NCI-H1417 treated with DMSO at 0.1 percent for 48 hours (cell line): Measurements from ENCODE around the gene RAB1A.

Source experiments
- DNase-seq: peaks from one replicate; lab custom pipeline; 2025; lab: John Stamatoyannopoulos, UW

The RAB1A gene

DNA sequence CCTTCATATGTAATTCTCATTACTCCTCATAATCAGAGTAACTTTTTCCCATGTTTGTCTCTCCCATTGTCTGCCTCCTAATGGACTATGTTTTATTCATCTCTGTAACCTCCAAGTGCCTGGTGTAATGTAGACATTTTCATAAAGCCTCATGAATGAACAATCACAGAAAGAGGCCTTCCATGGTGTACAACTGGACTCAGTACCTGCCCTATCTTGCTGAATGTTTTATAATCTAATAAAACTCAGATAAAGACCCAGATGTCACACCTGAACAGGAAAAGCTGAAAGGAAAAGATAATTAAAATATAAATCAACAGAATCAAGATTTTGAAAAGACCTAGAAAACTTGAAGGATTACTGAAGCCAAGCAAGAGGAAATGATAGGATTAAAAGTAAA, 36.7 kb downstream of the RAB1A start:
- DNase-seq = no peak

DNA sequence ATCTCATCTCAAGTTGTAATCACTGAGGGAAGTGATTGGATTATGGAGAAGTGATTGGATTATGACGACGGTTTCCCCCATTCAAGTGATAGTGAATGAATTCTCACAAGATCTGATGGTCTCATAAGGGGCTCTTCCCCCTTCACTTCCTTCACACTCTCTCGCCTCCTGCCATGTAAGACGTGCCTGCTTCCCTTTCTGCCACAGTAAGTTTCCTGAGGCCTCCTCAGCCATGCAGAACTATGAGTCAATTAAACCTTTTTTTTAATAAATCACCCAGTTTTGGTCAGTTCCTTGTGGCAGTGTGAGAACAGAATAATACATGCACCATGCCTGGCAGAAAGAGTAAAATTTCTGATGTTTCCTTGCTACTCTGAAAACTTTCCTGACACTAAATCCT, 37.1 kb downstream of the RAB1A start:
- DNase-seq = no peak

DNA sequence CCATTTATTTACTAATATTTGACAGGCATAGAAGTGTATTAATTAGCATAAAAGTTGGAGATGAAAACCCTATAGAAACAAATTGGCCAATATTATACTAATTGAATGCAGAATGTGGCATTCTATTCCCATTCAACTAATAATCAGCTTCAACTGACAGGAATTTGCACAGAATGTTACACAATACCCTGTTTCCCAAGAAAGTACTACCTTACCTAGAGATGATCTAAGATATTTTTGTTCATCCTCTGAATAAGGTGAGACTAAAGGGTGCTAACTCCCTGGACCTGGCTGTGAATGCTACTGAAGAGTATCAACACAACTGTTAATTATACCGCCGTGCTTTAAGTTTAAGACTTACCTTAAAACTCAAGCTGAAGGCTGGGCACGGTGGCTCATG, 44.8 kb downstream of the RAB1A start:
- DNase-seq = no peak

GRCh38 chr2:65081232-65081685, 48.6 kb downstream of the RAB1A start:
- DNase-seq = no peak

- DNase-seq = no peak
Measured at GRCh38 chr2:65079017-65079416, 50.9 kb downstream of the RAB1A start.

DNA sequence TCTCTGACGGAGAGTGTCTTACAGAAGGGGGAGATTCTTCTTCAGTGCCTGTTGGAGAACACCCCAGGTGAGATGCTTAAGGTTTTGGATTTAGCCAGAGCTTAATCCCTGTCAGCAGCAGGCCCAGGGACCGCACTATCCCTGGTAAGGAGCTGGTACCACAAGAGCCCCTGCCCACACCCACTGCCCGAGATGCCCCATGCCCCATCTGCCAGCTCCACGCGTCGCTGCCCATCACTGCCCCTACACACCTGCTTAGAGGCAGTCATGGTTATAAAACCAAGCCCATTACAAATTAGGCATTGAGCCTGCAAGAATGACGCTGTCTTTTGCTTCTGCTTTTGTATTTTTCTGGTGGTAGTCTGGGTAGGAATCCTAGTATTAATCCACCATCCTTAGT, 52.0 kb downstream of the RAB1A start:
- no peak for DNase-seq

DNA sequence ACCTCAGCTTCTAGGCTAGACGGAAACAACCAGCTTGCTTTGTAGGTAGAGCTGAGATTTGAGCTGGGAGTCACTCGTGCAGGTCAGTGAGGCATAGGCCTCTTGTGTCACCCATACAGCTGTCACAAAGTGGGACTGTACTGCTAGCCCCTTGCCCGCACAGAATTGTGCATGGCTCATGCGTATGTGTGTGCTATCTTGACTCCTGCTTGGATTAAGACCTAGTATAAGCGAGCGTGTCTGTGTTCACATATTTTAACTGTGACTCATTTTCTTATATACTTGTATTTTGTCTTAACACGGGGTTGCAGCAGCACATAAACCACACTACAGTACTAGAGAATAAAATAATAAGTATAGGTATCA, 53.6 kb downstream of the RAB1A start:
- DNase-seq = no peak

GRCh38 chr2:65075605-65076344, 54.1 kb downstream of the RAB1A start:
- no peak for DNase-seq

- DNase-seq = no peak
Measured at GRCh38 chr2:65075176-65075575, 54.7 kb downstream of the RAB1A start.

GRCh38 chr2:65073879-65074565, 55.9 kb downstream of the RAB1A start:
- DNase-seq = no peak

- no peak for DNase-seq
Measured at GRCh38 chr2:65072181-65072970, 57.5 kb downstream of the RAB1A start.

DNA sequence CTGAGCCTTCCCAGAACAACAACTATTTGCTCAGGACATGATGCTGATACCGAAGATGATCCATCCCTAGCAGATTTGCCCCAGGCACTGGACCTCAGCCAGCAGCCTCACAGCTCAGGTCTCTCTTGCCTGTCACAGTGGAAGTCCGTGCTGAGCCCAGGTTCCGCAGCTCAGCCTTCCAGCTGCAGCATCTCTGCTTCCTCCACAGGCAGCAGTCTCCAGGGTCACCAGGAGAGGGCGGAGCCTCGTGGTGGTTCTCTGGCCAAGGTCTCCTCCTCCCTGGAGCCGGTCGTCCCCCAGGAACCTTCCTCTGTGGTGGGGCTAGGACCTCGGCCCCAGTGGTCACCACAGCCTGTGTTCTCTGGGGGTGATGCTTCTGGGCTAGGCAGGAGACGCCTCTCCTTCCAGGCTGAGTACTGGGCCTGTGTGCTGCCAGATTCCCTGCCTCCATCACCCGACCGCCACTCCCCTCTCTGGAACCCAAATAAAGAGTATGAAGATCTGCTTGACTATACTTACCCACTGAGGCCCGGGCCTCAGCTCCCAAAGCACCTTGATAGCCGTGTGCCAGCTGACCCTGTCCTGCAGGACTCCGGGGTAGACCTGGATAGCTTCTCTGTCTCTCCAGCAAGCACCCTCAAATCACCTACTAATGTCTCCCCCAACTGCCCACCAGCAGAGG, 58.3 kb downstream of the RAB1A start:
- DNase-seq = no peak

- no peak for DNase-seq
Measured at GRCh38 chr2:65070856-65071255, 59.0 kb downstream of the RAB1A start.

GRCh38 chr2:65070172-65070830, 59.6 kb downstream of the RAB1A start:
- no peak for DNase-seq

GRCh38 chr2:65069439-65069824, 60.5 kb downstream of the RAB1A start:
- no peak for DNase-seq

- DNase-seq = no peak
Measured at GRCh38 chr2:65067806-65068553, 61.9 kb downstream of the RAB1A start.

DNA sequence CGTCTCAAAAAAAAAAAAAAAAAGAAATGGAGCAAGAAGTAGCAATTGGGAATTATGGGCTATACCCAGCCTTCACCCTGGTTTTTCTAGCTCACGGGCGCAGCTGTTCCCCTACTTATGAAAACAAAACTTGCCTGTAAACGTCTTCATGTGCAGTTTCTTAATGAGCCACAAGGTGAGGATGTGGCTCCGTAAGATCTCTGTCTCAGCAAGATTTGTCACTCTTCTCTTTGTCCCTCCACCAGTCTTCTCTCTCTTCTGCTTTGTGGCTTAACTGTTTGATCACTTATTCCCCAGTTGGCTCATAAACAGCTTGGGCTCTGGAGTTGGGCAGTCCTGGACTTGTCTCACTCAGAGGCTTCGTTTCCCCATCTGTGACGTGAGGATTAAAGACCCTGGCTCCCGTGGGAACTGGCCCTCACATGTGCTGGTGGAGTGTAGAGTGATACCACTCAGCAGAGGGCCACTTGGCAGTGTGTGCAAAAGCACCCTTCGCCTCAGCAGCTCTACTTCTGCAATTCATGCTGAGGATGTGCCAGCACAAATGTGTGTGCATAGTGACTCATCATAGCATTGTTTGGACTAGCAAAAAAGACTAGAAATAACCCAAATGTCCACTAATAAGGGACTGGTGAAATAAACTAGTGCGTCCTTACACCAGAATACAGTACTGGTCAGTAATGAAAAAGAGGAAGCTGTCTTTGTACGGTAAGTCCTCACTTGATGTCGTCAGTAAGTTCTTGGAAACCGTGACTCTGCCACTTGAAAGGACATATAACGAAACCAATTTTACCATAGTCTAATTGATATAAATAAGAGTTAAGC, 65.0 kb downstream of the RAB1A start:
- DNase-seq = no peak

- DNase-seq = no peak
Measured at GRCh38 chr2:65062843-65063825, 66.8 kb downstream of the RAB1A start.

DNA sequence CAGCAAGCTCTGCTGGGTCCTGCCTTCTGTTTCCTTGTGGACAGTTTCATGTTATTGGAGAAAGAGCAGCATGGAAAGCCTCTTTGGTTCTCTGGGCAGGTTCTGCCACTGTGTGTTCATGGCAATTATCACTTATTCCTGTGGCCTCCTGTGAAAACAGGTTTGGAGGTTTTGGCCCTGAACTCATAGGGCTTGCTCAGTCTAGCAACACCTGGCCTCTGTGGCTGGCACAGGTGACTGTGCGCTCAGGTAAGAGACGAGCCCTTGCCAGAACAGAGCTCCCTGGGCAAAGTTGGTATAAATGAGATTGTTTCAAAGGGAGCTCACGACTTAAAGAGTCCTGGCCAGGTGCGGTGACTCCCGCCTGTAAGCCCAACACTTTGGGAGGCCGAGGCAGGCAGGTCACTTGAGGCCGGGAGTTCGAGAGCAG, 68.0 kb downstream of the RAB1A start:
- DNase-seq = no peak
